Activated CD4-positive, alpha-beta T cell treated with anti-CD3 and anti-CD28 coated beads for 36 hours (primary cell): ENCODE data around the gene PDIA5. TPM values are rescaled to one million over a fixed set of nuclear protein-coding genes. Genes with fewer than 3 reads are reported as not detected.

ENCODE experiments used
- ATAC-seq: fragments of 200-7000 bp; cut with Tn5 transposase; one replicate; pipeline ENCODE4 v1.10.0; 2021; ENCODE audit warnings: mild to moderate bottlenecking, moderate library complexity
- CTCF ChIA-PET: fragments of 350-600 bp; sonication (Branson Sonifier 250); formaldehyde crosslinking; loops from one replicate; lab custom pipeline; 2021; ENCODE audit warnings: antibody characterized with exemption; lab: Charles Lee
- POLR2A ChIA-PET: fragments of 350-600 bp; sonication (Branson Sonifier 250); formaldehyde crosslinking; loops from one replicate; lab custom pipeline; 2021; ENCODE audit warnings: antibody characterized with exemption, inconsistent platforms; lab: Charles Lee
- DNase-seq: peaks from one replicate; pipeline ENCODE4 v3.0.0-alpha.2; 2020
- H3K27ac Mint-ChIP-seq: one replicate; pipeline ENCODE4 v1.8.0; 2021; ENCODE audit warnings: mixed read lengths
- H3K27me3 Mint-ChIP-seq: one replicate; pipeline ENCODE4 v1.8.0; 2021; ENCODE audit warnings: mixed read lengths
- H3K36me3 Mint-ChIP-seq: one replicate; pipeline ENCODE4 v1.8.0; 2021; ENCODE audit warnings: low read depth, mixed read lengths
- H3K4me1 Mint-ChIP-seq: one replicate; pipeline ENCODE4 v1.8.0; 2021; ENCODE audit warnings: mixed read lengths
- H3K4me3 Mint-ChIP-seq: one replicate; pipeline ENCODE4 v1.8.0; 2021; ENCODE audit warnings: mild to moderate bottlenecking, moderate library complexity, mixed read lengths
- H3K9me3 Mint-ChIP-seq: one replicate; pipeline ENCODE4 v1.8.0; 2021; ENCODE audit warnings: low read depth, mixed read lengths
- intact Hi-C, 2 experiments: fragments of 100-400 bp; cut with DNase I in 1 of 2; cut with micrococcal nuclease in 1 of 2; formaldehyde crosslinking; loops; one replicate each; pipeline versions ENCODE4 v1.14.2 to v1.15.1; 2022 to 2024; cut with DNase I, micrococcal nuclease
- total RNA-seq, 2 experiments: library from RNA; stranded (reverse); gene quantifications; one replicate each; pipeline ENCODE4 v1.2.3, GENCODE V29; 2021

The PDIA5 gene
- total RNA-seq, 2 experiments from 2014 or later = 19.5 to 20.7 TPM

DNA sequence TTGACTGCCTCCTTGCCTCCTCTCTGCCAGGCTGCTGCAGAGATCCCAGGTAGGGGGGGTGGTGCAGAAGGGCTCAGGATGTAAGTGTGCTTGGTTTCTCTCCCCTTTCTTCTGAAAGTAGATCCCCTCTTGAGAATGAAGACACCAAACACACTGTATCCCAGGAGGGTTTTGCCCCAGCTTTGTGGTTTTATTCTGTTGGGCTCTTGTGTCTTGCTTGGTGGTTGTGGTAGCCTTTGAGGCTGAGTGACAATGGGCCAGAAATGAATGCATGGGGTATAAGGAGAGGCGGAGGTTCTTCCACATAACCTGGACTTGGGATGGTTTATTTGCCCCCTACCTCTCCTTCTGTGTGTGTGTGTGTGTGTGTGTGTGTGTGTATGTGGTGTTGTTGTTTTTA, 5.7 kb downstream of the PDIA5 start:
- ChIA-PET POLR2A (no interaction called here), CTCF (interaction anchor here (1.7 kb wide), 1 partner anchor 9 kb away, joined by 6 read pairs; no protein-coding TSS in a partner anchor)
- Mint-ChIP-seq H3K4me1 (peaks cover 35% of the 10 kb centered on the region), H3K27me3 (no peaks in the 10 kb centered on the region), H3K27ac (no peak overlapping the region), H3K36me3 (peaks cover 4% of the 10 kb centered on the region), H3K9me3 (no peaks in the 10 kb centered on the region), H3K4me3 (no peak overlapping the region)
- ATAC-seq = no peak
- DNase-seq = no peak
- intact Hi-C loops = no loop called here

DNA sequence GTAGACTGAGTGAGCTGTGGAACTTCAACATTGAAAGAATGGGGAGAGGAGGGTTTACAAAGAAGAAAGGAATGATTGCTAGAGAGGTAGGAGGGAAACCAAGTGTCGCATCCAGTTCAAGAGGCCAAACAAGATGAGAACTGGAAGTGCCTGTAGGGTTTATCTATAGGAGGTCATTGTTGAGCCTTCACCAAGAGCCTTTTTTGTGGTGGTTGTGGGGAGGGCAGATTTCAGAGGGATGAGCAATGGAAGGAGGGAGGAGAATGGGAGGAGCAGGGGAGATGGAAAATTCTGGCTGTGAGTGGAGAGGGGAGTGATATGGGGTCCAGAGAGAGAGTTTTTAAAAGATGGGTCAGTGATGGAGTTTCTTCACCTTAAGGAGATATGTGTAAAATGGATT, 8.5 kb downstream of the PDIA5 start:
- Mint-ChIP-seq H3K27me3 (no peaks in the 10 kb centered on the region), H3K4me1 (peaks cover 26% of the 10 kb centered on the region), H3K9me3 (no peaks in the 10 kb centered on the region), H3K27ac (no peak overlapping the region), H3K36me3 (peaks cover 5% of the 10 kb centered on the region), H3K4me3 (no peak overlapping the region)
- ChIA-PET POLR2A (no interaction called here), CTCF (no interaction called here)
- intact Hi-C loops = no loop called here
- DNase-seq (no peak), ATAC-seq (no peak)

DNA sequence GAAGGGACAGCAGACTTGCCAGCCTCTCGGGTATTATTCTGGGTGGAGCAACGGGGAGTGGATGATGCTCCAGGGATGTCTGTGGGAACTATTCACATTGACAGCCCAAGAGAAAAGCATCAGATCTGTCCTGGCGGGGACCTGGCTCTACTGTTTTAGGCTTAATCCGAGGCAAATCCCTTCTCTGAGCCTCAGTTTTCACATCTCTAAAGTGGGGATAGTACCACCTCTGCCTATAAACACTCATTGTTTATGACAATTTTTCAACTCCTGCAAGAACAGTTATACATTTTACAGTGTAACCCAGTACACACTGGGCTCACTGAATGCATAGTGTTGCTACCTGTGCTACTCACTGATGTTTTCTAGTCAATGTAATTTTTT, 9.3 kb downstream of the PDIA5 start:
- POLR2A ChIA-PET = no interaction called here
- DNase-seq (no peak), ATAC-seq (no peak)
- Mint-ChIP-seq H3K36me3 (peaks cover 5% of the 10 kb centered on the region), H3K4me1 (peaks cover 26% of the 10 kb centered on the region), H3K4me3 (no peak overlapping the region), H3K27ac (no peak overlapping the region), H3K27me3 (no peaks in the 10 kb centered on the region), H3K9me3 (no peaks in the 10 kb centered on the region)
- intact Hi-C loops = no loop called here
- CTCF ChIA-PET = no interaction called here

DNA sequence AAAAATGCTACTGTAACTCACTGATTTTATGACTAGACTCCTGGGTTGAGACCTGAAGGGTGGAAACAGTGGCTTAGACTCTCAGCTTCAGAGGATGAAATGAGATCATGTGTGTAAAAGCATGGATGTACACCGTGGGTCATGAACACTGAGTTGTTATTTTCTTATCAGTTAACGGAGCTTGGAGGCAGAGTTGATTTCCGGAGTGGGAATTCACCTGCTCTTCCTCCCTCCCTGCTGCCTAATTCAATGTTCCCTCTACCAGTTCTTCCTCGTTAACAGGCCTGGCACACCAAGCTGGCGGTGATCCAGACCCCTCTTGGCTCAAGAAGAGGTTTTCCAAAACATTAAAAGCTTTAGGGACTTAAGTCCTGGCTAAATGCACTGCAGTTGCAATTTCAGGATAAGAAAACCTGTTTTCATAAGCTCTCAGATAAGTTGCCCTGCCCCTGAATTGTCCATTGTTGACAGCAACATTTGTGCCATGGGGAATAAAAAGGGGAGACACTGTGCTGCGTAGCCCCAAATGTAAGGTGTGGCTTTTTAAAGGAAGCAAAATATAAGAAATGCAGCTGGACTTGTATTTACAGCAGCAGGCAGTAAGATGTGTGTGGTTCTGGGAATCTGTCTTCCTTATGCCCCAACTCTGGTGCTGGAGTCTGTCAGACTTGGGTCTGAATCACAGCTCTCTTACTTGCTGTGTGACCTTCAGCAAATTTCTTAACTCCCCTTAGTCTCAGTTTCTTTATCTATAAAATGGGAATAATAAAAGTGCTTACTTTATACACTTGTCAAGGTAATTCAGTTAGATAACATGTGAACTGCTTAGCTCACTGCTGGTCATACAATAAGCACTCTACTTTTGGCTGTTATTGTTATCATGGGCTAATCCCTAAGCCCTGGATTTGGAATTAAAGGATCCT, 9.9 kb downstream of the PDIA5 start:
- Mint-ChIP-seq H3K27me3 (no peaks in the 10 kb centered on the region), H3K4me3 (no peak overlapping the region), H3K9me3 (no peaks in the 10 kb centered on the region), H3K4me1 (peaks cover 23% of the 10 kb centered on the region), H3K36me3 (peaks cover 5% of the 10 kb centered on the region), H3K27ac (no peak overlapping the region)
- peak; percentile 74 for ATAC-seq
- no peak for DNase-seq
- CTCF ChIA-PET = interaction anchor here (1.2 kb wide), 2 partner anchors 11 to 322 kb away, joined by 3 to 4 read pairs; no protein-coding TSS in a partner anchor
- POLR2A ChIA-PET = interaction anchor here (0.9 kb wide), 1 partner anchor 9 kb away, joined by 3 read pairs; no protein-coding TSS in a partner anchor
- intact Hi-C loops = no loop called here

DNA sequence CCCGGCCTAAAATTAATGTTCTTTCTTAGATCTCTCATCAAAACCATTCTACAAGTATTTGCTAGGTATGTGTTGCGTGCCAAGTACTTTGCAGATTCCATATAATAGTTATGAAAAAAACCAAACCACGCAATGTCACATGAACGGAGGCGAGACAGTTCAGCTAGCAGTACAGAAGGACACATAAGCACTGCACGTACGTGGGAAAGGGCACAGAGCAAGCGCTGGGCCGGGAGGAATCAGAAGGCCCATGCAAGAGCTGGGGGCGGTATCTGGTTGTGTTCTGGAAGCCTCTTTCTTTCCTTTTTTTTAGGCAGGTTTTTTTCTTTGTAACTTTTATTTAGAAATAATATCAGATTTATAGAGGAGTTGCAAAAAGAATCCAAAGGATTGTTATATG, 11.3 kb downstream of the PDIA5 start:
- POLR2A ChIA-PET = no interaction called here
- no peak for DNase-seq
- peaks cover 34% of the 10 kb centered on the region for H3K4me1 Mint-ChIP-seq

DNA sequence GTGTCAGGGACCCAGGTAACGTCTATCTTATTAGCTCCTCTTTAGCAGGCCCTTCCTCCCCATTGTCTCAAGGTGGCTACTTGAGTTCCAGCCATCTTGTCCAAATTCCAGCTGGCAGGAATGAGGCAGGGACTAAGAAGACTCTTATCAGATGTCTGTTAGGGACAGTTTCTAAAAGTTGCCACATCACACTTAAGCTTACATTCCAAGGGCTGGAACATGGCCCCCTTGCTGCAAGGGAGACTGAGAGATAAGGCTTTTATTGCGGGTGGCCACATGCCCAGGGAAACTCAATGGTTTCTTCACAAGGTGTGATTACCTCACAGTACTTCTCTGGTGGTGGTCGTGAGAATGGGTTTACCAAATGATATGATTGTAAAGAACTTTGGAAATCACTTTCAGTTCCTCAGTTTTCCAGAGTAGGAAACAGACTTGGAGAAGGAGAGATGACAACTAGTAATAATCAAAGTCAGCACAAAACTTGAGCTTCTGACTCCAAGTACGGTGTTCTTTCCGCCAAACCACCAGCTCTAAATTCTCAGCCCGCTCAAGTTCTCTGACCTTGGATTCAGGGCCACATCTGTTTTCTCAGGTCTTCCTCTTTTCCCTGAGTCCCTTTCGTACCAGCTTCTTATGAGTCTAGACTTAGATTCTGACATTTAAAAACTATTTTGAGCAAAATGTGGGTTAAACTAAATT, 14.2 kb downstream of the PDIA5 start:
- H3K36me3 Mint-ChIP-seq = peaks cover 5% of the 10 kb centered on the region
- peaks cover 40% of the 10 kb centered on the region for H3K4me1 Mint-ChIP-seq
- no peak overlapping the region for H3K27ac Mint-ChIP-seq
- intact Hi-C loops = no loop called here
- ChIA-PET CTCF (interaction anchor here (0.6 to 1.9 kb wide), 4 partner anchors 9 to 1137 kb away, joined by 3 to 6 read pairs (median 4); no protein-coding TSS in a partner anchor), POLR2A (no interaction called here)
- no peak for DNase-seq
- ATAC-seq = no peak
- H3K4me3 Mint-ChIP-seq = no peak overlapping the region
- no peaks in the 10 kb centered on the region for H3K27me3 Mint-ChIP-seq
- H3K9me3 Mint-ChIP-seq = no peaks in the 10 kb centered on the region

More for the DNA sequence above, 11.3 kb downstream of the PDIA5 start:
- peaks cover 5% of the 10 kb centered on the region for H3K36me3 Mint-ChIP-seq
- H3K9me3 Mint-ChIP-seq = no peaks in the 10 kb centered on the region
- no peak for ATAC-seq
- no peak overlapping the region for H3K27ac Mint-ChIP-seq
- CTCF ChIA-PET = no interaction called here
- intact Hi-C loops = no loop called here
- H3K4me3 Mint-ChIP-seq = no peak overlapping the region
- no peaks in the 10 kb centered on the region for H3K27me3 Mint-ChIP-seq

DNA sequence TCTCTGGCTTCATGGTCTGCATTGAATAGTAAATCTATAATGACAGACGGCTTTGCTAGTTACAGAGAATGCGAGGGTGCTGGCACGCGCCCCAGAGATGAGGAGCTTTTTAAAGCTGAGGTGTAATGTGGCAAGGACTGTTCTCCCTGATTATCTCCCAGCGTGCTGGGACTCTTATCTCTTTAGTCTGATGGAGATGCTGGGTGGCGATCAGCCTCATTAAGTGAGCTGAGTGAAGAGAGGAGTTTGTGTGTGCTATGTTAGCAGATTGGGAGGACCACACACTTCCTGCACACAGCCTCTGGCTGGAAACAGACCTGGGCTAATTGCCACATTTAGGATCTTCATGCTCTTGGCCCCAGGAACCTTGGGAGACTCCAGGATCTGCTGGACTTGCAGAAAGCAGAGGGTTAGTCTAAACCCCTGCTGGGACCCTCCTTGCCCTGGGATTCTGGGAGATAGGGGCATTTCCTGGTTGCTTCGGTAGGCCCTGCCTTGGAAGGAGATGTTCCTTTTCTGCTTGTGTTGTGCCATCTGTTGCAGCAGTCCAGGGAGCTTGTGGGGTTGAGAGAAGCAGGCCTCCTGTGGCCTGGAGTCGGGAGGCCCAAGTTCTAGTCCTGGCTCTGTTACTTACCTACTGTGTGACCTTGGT, 15.0 kb downstream of the PDIA5 start:
- POLR2A ChIA-PET = no interaction called here
- ATAC-seq (no peak), DNase-seq (no peak)
- Mint-ChIP-seq H3K9me3 (no peaks in the 10 kb centered on the region), H3K27ac (no peak overlapping the region), H3K4me1 (peaks cover 33% of the 10 kb centered on the region), H3K27me3 (no peaks in the 10 kb centered on the region), H3K36me3 (peaks cover 7% of the 10 kb centered on the region), H3K4me3 (no peak overlapping the region)
- CTCF ChIA-PET = interaction anchor here (1.9 kb wide), 1 partner anchor 10 kb away, joined by 6 read pairs; no protein-coding TSS in a partner anchor
- intact Hi-C loops = no loop called here

DNA sequence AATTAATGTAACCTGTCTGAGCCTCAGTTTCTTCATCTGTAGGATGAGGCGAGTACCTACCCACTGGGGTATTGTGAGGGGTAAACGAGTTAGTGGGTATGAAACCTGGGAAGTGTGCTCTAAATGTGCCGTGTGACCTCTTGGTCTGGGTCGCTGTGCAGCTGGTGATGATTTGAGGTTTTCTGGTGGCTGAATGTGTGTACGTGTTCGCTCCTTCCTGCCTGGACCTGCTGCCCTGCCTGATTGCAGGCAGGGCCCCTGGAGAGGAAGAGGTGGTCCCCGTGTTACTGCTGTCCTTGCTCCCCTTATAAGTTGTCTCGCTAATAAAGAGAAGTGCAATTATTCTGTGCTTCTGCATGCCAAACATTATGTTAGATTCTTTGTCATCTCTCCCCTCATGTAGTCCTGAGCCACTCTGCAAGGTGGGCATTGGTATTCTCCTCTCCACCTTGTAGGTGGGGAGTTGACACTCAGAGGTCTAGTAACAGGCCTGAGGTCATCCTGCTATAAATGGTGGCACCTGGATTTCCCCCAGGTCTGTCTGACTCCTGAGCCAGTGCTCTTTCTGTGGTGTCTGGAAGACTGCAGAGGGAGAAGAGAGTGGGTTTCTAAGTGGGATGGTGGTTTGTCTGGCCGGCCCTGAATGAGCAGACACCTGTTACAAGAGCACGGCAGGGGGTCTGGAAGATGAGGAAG, 15.7 kb downstream of the PDIA5 start:
- DNase-seq = no peak
- Mint-ChIP-seq H3K27ac (no peak overlapping the region), H3K4me1 (peaks cover 33% of the 10 kb centered on the region), H3K9me3 (no peaks in the 10 kb centered on the region), H3K36me3 (peaks cover 7% of the 10 kb centered on the region), H3K27me3 (no peaks in the 10 kb centered on the region), H3K4me3 (no peak overlapping the region)
- no peak for ATAC-seq
- POLR2A ChIA-PET = no interaction called here
- intact Hi-C loops = no loop called here
- CTCF ChIA-PET = no interaction called here

DNA sequence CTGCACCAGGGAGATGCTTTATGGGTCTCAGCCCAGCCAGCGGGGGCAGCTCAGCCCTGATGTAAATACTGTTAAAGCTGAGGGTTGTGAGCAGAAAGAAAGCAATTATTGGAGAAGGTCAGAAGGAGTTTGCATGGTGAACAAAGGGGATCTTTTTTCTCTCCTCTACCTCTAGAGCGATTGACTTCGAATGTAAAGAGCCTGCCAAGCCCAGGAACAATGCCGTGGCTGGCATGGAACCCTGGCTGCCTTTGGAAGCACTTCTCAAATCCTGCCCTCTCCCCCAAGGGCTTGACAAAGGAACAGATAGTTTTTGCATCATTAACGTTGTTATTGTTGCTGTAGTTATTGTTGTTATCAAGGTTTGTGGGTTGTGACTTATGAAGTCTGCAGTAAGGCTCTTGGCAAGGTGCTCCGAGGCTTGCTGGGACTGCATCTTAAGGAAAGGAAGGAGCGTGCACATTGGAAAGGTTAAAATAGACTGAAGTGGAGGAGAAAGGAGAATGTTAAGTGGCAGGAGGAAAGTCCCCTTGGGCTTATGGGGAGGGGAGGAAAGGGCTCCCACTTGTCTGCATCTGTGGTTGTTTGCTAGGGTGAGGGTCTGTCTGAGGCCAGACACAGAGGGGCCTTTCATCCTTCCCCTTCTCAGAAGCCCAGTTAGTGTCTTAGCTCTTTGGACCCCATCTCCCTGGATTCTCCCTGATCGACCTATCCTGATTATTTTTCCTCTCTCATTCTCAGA, 16.7 kb downstream of the PDIA5 start:
- CTCF ChIA-PET = no interaction called here
- ATAC-seq = no peak
- H3K27me3 Mint-ChIP-seq = no peaks in the 10 kb centered on the region
- intact Hi-C loops = no loop called here
- DNase-seq = no peak
- peaks cover 5% of the 10 kb centered on the region for H3K36me3 Mint-ChIP-seq
- H3K4me1 Mint-ChIP-seq = peaks cover 33% of the 10 kb centered on the region
- no peak overlapping the region for H3K27ac Mint-ChIP-seq
- no peaks in the 10 kb centered on the region for H3K9me3 Mint-ChIP-seq
- POLR2A ChIA-PET = no interaction called here
- H3K4me3 Mint-ChIP-seq = no peak overlapping the region

DNA sequence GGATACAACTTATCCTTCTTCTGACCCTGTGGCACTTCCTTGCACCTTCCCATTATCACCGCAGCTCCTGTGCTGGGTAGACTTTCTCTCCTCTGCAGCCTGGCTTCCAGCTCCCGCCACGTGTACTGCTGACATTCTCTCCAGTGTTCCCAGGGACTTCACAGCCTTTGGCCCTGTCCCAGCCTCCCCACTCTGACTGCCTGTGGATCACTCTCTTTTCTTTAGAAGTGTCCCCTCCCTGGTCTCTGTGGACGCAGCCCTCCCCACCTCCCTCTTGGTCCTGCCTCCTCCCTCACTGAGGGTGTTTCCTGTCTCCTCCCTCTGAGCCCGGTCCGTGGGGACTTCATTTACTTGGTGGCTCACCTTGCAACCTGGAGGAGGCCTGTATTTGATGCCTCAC, 17.4 kb downstream of the PDIA5 start:
- Mint-ChIP-seq H3K27ac (no peak overlapping the region), H3K4me1 (peaks cover 30% of the 10 kb centered on the region), H3K4me3 (no peak overlapping the region), H3K27me3 (no peaks in the 10 kb centered on the region), H3K9me3 (no peaks in the 10 kb centered on the region), H3K36me3 (peaks cover 5% of the 10 kb centered on the region)
- intact Hi-C loops = no loop called here
- POLR2A ChIA-PET = no interaction called here
- DNase-seq (no peak), ATAC-seq (no peak)
- CTCF ChIA-PET = no interaction called here
